AG09309 (cell line): Measurements from ENCODE around the gene STX8.

ENCODE experiments used
- DNase-seq: peaks from one replicate; pipeline ENCODE4 v3.0.0-alpha.2; 2010; ENCODE audit warnings: low read depth
- H3K4me3 ChIP-seq: 2 replicates; pipeline ENCODE4 v1.5.1; 2011; ENCODE audit warnings: mild to moderate bottlenecking, low read depth, low read length, moderate library complexity; ENCODE audit not compliant: control insufficient read depth
- CTCF ChIP-seq: IDR thresholded peaks from 2 replicates; pipeline ENCODE4 v1.5.1; 2011; ENCODE audit warnings: mild to moderate bottlenecking, low read depth, low read length, inconsistent platforms; ENCODE audit not compliant: insufficient read depth, control insufficient read depth; ENCODE audit errors: missing control alignments

Gene STX8

GRCh38 chr17:9270921-9271320, 304.7 kb downstream of the STX8 start:
- no peak for TF ChIP-seq CTCF
- no peak for DNase-seq
- no peak overlapping the region for H3K4me3 ChIP-seq

- TF ChIP-seq CTCF: no peak
- no peak for DNase-seq
- no peak overlapping the region for H3K4me3 ChIP-seq
Measured at GRCh38 chr17:9269350-9270035, 306.1 kb downstream of the STX8 start.

GRCh38 chr17:9268546-9268945, 307.1 kb downstream of the STX8 start:
- no peak for TF ChIP-seq CTCF
- no peak overlapping the region for H3K4me3 ChIP-seq
- no peak for DNase-seq

GRCh38 chr17:9266697-9267117, 308.9 kb downstream of the STX8 start:
- DNase-seq: no peak
- no peak for TF ChIP-seq CTCF
- H3K4me3 ChIP-seq: no peak overlapping the region

GRCh38 chr17:9266031-9266680, 309.5 kb downstream of the STX8 start:
- DNase-seq: no peak
- TF ChIP-seq CTCF: no peak
- H3K4me3 ChIP-seq: no peak overlapping the region

- no peak overlapping the region for H3K4me3 ChIP-seq
- no peak for DNase-seq
- no peak for TF ChIP-seq CTCF
Measured at GRCh38 chr17:9261081-9262012, 314.3 kb downstream of the STX8 start.
